H7 (cell line): Measurements from ENCODE around the gene MYLIP. TPM values are rescaled to one million over a fixed set of nuclear protein-coding genes. Genes with fewer than 3 reads are reported as not detected.

Experiments used
- DNase-seq: peaks from one replicate; pipeline ENCODE4 v3.0.0; 2012
- H3K27me3 ChIP-seq: 2 replicates; pipeline ENCODE4 v1.6.0; 2011; ENCODE audit warnings: mild to moderate bottlenecking, low read length; ENCODE audit not compliant: control insufficient read depth, insufficient read depth
- H3K36me3 ChIP-seq: replicated peaks from 2 replicates; pipeline ENCODE4 v1.5.1; 2011; ENCODE audit warnings: low read length; ENCODE audit not compliant: control insufficient read depth, insufficient read depth
- H3K4me3 ChIP-seq: 2 replicates; pipeline ENCODE4 v1.5.1; 2011; ENCODE audit warnings: low read depth, mild to moderate bottlenecking, control low read depth, low read length, moderate library complexity; ENCODE audit not compliant: insufficient read depth
- total RNA-seq: library from RNA; depleted of rRNA; stranded (reverse); fragments of >200 nt; shearing (Covaris generic); gene quantifications from 2 replicates; pipeline ENCODE4 v1.2.3, GENCODE V29; 2014

Gene MYLIP
- total RNA-seq, 1 experiment from 2014 or later = 10.6 TPM

DNA sequence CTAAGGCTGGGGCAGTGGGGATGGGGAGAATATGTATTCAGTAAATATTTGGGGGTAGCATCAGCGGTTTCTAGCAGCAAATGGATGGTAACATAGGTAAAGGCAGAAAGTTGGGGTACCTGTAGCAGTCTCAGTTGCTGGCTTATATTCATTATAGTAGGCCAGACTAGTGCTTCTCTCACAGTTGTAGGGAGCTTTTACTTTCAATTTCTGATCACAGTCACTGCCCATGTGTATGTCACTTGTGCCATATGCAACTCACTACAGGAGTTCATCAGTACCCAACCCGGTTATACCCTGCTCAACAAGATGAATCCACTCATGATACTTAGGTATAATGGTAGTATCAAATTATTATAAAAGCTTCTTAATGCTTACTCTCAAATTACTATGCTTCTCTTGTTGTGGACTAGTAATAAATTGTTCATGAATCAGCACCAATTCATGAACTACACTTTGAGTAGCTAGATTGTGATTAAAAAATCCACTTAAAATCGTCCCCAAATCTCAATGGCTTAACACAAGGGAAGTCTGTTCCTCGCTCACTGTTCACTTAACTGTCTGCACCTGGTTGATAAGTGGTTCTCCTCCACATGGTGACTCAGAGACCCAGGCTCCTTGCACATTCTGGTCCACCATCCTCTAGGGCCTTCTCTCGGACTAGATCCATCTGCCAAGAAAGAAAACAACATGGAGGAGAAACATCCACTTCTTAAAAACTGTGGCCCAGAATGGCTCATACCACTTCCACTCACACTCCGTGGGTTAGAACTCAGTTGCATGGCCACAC is 31.3 kb upstream of the MYLIP start:
- Histone ChIP-seq H3K27me3 (no peaks in the 10 kb centered on the region), H3K36me3 (no peaks in the 10 kb centered on the region), H3K4me3 (no peak overlapping the region)
- DNase-seq = no peak

DNA sequence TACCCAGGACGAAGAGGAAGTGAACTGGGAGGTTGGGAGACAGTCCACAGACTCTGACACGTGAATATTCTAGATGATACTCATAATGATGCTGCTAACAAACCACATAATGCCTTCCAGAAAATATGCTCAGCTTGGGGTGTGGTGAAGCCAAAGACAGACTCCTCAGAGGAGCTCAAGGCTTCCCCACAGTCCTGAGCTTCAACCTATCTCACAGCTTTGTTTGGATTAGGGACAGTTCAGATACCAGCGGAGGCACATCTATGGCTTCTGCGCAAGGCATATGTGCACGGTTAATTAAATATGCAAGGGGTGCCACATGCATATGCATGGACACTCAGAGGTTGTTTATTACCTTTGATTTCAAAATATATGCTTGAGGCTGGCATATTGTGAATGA is 30.7 kb upstream of the MYLIP start:
- no peaks in the 10 kb centered on the region for H3K36me3 ChIP-seq
- H3K4me3 ChIP-seq = no peak overlapping the region
- H3K27me3 ChIP-seq = no peaks in the 10 kb centered on the region
- DNase-seq = no peak

DNA sequence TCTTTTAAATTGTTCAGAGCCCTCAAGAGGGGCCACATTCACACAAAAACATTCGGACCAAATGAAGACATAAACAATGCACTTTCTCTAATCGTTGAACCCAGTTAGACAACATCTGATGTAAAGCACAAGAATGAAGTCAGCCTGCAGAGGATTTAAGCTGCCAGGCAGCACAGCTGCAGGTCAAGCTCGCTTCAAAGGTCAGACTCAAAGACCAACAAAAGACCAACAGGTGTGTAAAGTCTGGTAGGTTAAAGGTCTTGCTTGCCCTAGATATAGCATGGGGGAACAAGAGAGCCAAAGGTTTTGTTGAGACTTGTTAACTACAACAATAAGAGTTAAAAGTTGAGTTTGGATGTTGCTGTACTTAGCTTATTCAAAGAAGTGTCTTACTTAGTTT is 26.7 kb upstream of the MYLIP start:
- Histone ChIP-seq H3K27me3 (no peaks in the 10 kb centered on the region), H3K4me3 (no peak overlapping the region), H3K36me3 (no peaks in the 10 kb centered on the region)
- no peak for DNase-seq

DNA sequence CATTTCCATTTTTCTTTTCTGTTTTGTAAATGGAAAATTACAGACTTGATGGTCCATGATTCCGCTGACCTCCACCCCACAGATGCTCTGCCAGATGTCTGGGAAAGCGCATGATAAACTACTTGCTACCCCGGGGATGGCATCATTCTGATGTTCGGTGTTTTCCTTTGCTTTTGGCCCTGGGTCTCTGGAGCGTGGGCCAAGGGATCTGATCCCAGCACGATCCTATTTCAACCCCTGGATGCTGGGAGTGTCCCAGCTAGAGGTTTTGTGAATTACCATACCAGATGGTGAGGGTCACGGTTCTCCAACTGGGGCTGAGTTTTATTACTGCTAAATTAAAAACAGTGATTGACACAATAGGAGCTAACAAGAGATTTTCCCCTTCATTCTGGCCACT is 25.2 kb upstream of the MYLIP start:
- H3K27me3 ChIP-seq = no peaks in the 10 kb centered on the region; the same call in 1 of the 2 replicates
- H3K4me3 ChIP-seq = no peak overlapping the region
- DNase-seq = no peak
- no peaks in the 10 kb centered on the region for H3K36me3 ChIP-seq

DNA sequence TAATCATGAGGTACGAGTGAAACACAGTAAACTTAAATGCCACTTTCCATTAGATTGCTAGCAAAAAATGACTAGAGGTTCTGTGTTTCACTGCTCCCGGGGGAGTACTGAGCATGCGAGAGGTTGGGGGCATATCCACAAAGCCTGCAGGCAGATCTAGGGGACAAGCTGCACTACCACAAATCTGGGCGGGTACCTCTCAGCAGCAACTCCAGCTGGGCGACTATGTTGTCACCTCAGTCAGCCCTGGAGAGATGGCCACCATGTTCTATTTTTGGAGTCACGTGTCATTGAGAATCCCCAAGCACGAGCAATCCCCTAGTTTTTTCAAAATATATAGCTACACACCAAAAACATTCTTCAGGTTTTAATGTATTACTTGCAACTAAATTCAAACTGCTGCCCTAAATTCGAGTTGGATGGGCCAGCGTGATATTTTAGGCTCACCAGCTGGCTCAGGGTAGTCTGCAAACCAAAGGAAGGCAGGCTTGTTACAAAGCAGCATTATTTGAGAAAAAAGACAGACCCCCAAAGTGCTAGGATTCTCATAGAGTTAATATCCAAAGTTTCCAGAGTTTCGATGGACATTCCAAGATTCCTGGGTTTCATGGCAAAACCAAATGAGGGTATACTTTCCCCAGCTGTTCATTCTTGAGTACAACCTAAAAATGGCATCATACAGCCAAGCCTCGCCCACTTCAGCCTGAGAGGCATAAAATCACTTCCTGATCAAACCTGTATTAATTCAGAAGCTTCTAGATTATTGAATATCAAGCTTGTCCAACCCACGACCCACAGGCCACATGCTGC is 24.1 kb upstream of the MYLIP start:
- Histone ChIP-seq H3K4me3 (no peak overlapping the region), H3K36me3 (no peaks in the 10 kb centered on the region), H3K27me3 (no peaks in the 10 kb centered on the region; the same call in 1 of the 2 replicates)
- DNase-seq = no peak

DNA sequence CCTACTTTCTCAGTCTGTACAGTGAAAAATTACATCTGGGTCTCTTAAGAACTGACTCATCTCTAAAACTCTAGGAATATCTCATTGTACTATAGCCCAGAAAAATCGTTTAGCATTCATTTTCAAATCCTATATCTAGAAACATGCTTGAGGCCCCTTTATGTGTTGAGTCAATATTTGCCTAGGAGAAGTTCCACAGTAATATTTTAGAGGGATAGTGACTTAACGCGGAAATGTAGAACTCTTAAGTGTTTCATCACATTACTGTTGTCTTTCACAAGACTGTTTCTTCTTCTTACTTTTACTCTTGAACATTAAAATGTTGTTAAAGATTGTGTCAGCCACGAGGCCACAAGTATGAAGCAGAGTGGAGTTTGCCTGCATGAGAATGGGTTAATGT is 23.0 kb upstream of the MYLIP start:
- no peak for DNase-seq
- Histone ChIP-seq H3K27me3 (no peaks in the 10 kb centered on the region; the same call in 1 of the 2 replicates), H3K36me3 (no peaks in the 10 kb centered on the region), H3K4me3 (no peak overlapping the region)

DNA sequence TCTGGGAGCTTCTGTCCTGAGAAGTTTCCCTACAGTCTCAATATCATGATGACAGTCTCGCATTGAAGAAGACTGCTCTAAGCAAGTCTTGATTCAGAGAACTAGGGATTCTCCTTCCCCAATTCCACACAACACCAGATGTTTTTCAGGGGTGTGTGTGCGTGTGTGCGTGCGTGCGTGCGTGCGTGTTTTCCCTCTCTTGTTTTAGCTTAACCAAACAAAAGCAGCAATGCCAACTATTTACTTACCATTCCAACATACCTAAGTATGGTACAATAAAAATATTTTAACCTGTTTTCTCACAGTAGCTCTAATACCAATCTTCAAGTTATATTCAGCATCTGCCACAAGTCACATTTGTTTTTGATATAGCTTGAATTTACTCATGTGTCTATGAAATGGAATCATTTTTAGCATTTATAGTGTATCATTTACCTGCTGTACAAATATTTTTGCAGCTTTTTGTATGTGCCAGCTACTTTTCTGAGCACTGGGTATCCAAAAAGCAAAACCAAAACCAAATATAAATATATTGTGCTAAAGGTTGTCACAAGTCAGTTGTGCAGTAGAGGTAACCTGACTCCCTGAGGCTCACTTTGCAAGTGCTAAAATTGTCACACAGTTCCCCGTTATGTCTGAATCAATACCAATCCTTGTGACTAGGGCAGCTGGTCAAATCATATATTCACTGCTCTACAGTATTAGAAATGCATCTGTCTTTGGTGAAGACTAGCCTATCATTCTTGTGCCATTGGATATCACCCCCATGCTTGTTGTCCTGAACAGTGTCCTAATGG is 21.7 kb upstream of the MYLIP start:
- Histone ChIP-seq H3K36me3 (no peaks in the 10 kb centered on the region), H3K27me3 (no peaks in the 10 kb centered on the region; the same call in 1 of the 2 replicates), H3K4me3 (no peak overlapping the region)
- no peak for DNase-seq

DNA sequence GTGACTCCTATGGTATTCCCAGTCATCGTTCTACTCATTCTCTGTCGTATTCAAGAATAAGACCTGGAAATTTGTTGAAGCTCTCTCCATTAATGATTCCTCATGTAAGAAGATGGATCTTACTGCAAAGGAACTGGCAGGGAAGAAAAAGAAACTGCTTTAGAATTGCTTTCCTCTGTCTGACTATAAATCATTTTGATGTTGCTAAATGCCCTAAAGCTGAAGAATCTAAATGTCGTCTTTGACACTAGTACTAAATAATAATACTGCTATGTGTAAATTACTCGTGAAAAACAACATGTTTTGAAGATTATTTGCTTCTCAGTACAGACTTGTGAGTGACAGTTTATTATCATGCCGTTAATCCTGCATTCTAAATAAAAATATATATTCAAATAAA is 20.5 kb upstream of the MYLIP start:
- no peak overlapping the region for H3K4me3 ChIP-seq
- no peak for DNase-seq
- no peaks in the 10 kb centered on the region; the same call in 1 of the 2 replicates for H3K27me3 ChIP-seq
- no peaks in the 10 kb centered on the region for H3K36me3 ChIP-seq

DNA sequence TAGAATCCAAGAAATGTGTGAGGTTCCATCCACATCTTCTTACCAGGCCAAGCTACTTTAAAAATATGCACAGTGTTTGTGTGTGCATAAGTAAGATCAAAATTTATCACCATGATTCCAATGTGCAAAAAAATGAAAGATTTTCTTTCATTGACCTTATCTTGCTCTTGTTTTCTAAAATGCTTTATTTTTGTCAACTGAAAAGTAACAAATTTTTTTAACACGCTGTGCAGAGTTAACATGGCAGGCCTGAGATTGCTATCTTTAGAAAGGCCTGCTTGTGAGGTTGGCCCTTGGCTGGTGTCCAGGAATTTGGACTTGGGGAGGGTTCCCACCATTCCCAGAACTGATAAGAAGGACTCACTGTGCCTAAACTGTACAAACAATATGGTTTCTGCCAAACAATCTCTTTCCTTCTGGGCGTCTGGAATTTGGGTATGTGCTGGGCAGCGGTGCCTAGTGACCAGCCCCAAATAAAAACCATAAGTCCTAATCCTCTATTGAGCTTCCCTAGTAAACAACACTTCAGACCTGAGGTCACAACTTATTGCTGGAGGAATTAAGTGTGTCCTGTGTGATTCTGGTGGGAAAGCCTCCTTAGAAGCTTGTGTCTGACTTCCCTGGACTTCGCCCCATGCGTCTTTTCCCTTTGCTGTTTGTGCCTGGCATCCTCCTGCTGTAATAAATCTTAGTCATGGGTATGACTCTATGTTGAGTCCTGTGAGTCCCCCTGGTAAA is 19.8 kb upstream of the MYLIP start:
- DNase-seq = no peak
- Histone ChIP-seq H3K4me3 (no peak overlapping the region), H3K36me3 (no peaks in the 10 kb centered on the region)

DNA sequence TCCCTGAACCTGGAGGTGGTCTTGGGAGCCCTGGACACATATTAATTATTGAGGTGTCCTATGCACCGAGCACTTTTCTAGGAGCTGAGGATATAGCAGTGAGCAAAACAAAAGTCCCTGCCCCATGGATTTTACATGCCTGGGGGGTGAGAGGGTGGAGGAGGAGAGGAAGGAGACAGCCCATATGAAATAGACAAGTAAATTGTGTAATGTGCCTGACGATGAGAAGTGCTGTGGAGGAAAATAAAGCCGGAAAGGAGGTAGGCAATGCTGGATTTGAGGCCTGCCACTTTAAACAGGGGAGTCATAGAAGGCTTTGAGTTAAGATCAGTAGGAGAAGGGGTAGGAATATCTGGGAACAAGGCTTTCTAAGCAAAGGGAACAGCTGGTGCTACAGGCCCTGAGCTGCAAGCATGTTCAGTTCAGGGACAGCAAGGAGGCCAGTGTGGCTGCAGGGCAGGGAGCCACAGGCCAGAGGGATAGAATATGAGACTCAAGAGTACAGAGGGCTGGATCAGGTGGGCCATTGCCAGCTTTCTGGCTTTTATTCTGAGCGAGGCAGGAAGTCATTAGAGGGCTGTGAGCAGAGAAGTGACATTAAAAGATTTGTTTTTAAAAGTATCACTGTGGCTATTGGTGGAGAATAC is 19.1 kb upstream of the MYLIP start:
- Histone ChIP-seq H3K4me3 (no peak overlapping the region), H3K27me3 (no peaks in the 10 kb centered on the region; the same call in 1 of the 2 replicates), H3K36me3 (no peaks in the 10 kb centered on the region)
- no peak for DNase-seq

More for the DNA sequence above, 19.8 kb upstream of the MYLIP start:
- H3K27me3 ChIP-seq = no peaks in the 10 kb centered on the region; the same call in 1 of the 2 replicates

DNA sequence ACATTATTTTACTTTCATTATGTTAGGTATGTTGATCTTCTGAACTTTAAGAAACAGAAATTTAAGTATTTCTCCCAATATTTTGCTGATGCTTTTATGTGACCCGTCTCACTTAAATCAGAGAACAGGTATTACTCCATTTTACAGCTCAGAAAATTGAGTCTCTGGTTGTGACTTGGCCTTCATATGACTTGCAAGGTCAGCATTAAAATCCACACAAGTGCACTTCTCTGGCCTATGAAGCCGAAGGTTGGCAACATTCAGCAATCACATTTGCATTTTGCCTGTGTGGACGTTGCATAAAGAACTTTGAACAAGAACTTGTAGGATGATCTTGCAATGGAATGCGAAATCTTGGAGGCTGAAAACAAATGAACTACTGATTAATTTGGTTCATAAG is 10.1 kb upstream of the MYLIP start:
- DNase-seq = no peak
- H3K36me3 ChIP-seq = no peaks in the 10 kb centered on the region
- H3K4me3 ChIP-seq = no peak overlapping the region
- H3K27me3 ChIP-seq = no peaks in the 10 kb centered on the region

DNA sequence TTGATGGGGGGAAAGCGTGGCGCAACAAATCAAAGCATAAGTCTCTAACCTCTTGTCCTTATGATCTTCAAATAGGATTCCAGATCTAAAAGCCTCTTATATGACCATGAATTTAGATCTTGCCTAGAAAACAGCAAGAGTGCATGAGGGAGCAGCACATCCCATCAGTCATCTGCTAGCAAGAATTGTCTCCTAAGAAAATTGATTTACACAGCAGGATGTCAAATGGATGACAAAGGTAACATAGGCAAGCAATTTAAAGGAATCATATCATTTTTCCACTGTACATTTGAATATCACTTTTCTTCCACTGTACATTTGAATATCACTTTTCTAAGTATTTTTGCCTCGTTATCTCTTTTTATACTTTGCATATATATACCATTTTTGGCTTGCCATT is 7.5 kb upstream of the MYLIP start:
- H3K27me3 ChIP-seq = no peaks in the 10 kb centered on the region
- DNase-seq = no peak
- no peaks in the 10 kb centered on the region for H3K36me3 ChIP-seq
- no peak overlapping the region for H3K4me3 ChIP-seq

DNA sequence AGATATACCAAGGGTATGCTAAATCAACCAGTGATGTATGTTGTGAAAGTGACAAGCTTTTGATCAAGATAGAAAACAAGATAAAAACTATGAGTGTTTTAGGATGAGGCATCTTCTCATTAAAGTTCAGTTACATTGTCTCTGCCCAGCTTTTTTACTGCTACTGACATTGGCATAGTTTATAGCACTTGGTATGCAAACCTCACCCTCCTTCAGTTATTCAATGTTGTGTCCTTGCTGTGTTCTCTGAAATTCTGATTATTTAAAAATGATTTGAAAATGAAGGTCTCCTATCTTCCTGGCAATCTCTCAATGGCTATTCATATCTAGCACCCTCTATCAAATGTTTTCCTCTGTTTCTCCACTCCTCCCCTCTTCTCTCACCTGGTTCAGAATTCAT is 6.7 kb upstream of the MYLIP start:
- no peak for DNase-seq
- Histone ChIP-seq H3K36me3 (no peaks in the 10 kb centered on the region), H3K27me3 (no peaks in the 10 kb centered on the region; the same call in 1 of the 2 replicates), H3K4me3 (no peak overlapping the region)
